GM20000 (cell line): ENCODE data around the gene ZFAND2A.
A peak's percentile ranks its signal among the peaks of the same experiment; 100 is the strongest.
"Not testable (repeated sequence)": the region's sequence is repeated elsewhere in the genome, so short reads cannot be mapped to it uniquely, and the experiment has no call there.

Source experiments
- DNase-seq: peaks from one replicate; pipeline ENCODE4 v3.0.0; 2012; ENCODE audit warnings: low spot score
- CTCF ChIP-seq: IDR thresholded peaks from 2 replicates; pipeline ENCODE4 v1.5.1; 2012; ENCODE audit warnings: mild to moderate bottlenecking, control low read depth; ENCODE audit errors: extremely low read depth, missing control alignments

ZFAND2A gene

GRCh38 chr7:1160670-1161021 is 650 bp upstream of the ZFAND2A start:
- no peak for TF ChIP-seq CTCF

GRCh38 chr7:1159231-1159630 is 765 bp downstream of the ZFAND2A start:
- not testable (repeated sequence) for DNase-seq

More at GRCh38 chr7:1160670-1161021, 650 bp upstream of the ZFAND2A start:
- peak; percentile 37 for DNase-seq

GRCh38 chr7:1158203-1159126 is 1.5 kb downstream of the ZFAND2A start:
- no peak for DNase-seq

GRCh38 chr7:1156782-1157535 is 3.0 kb downstream of the ZFAND2A start:
- no peak for TF ChIP-seq CTCF
- no peak for DNase-seq

More at GRCh38 chr7:1158203-1159126, 1.5 kb downstream of the ZFAND2A start:
- TF ChIP-seq CTCF = no peak

GRCh38 chr7:1155818-1156781 is 3.9 kb downstream of the ZFAND2A start:
- not testable (repeated sequence) for DNase-seq

- no peak for DNase-seq
These were observed 5.7 kb downstream of the ZFAND2A start for GRCh38 chr7:1154172-1154739.

GRCh38 chr7:1152492-1152891 is 7.5 kb downstream of the ZFAND2A start:
- TF ChIP-seq CTCF = no peak
- no peak for DNase-seq

More at GRCh38 chr7:1154172-1154739, 5.7 kb downstream of the ZFAND2A start:
- TF ChIP-seq CTCF = no peak
